ENCODE data around the gene TMEM191C.
"Not testable (repeated sequence)": the region's sequence is repeated elsewhere in the genome, so short reads cannot be mapped to it uniquely, and the experiment has no call there.

Gene TMEM191C

DNA sequence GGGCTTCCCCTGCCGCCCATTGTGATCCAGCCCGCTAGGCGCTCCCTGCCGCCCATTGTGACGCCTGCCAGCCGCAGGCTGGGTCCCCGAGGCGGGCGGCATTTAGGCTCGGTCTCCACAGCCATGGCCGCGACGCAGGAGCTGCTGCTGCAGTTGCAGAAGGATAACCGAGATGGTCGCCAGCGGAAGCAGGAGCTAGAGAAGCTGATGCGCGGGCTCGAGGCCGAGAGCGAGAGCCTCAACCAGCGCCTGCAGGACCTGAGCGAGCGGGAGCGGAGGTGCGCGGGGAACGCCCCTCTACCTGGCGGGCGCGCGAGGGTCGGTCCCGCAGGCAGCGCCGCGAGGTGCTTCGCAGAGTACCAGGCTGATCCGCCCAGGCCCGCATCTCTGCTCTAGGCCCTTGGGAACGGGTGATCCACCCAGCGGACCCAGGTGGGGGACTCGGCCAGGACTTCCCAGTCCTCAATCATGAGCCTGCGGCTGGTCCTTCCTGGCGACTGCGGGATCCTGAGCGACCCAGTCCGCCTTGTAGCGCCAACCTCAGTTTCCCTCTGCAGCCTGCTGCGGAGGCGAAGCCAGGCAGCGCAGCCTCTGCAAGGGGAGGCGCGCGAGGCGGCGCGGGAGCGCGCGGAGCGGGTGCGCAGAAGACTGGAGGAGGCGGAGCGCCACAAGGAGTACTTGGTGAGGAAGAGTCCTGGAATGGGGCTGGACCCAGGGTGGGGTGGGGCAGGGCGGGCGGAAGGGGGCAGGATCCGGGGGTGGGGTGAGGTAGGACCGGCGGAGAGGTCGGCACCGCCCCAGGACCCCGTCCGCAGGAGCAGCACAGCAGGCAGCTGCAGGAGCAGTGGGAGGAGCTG lies at the start of gene TMEM191C:
Gene TMEM191C (plus strand): TSS at position 51 of the 857 bp plus-strand sequence. CDS start 73 bp downstream, at position 124.
- not testable (repeated sequence) for DNase-seq (ENCODE audit: low read depth in 2 of 2, low spot score in 1 of 2)

- DNase-seq (ENCODE audit: low read depth in 2 of 2, low spot score in 1 of 2): not testable (repeated sequence)
Observed at GRCh38 chr22:21417853-21418252, 49.3 kb upstream of the TMEM191C start.

- DNase-seq (ENCODE audit: low read depth in 2 of 2, low spot score in 1 of 2): not testable (repeated sequence)
Observed at GRCh38 chr22:21418974-21419638, 48.1 kb upstream of the TMEM191C start.

GRCh38 chr22:21420180-21420763 lies 46.9 kb upstream of the TMEM191C start:
- DNase-seq (ENCODE audit: low read depth in 2 of 2, low spot score in 1 of 2): not testable (repeated sequence)

DNA sequence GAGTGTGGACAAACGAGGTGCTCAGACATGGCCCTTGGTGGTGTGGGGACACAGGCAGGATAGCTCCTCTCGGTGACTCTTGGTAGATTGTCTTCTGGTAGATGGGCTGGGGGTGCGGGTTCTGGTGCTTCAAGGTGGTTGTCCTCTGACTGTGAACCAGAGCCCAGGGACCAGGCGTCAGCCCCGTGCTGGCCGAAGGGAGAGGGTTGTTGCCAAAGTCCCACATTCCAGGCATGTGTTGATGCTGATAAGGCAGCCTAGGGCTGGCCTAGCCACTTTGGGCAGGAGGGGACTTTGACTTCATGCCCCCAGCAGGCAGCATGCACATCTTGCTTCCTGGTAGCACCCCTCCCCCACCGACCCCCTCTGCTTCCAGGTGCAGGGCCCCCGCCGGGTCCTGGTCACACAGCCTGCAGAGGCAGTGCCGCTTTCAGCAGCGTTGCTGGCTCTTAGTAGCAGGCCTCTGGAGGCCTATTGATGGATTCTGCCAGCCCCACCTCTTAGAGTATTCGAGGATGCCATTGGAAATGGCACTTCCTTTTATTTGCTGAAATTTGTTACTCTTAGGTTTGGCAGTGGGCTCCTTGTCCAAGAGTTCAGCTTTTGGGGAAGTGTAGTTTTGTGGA lies 43.0 kb upstream of the TMEM191C start:
- DNase-seq (ENCODE audit: low read depth in 2 of 2, low spot score in 1 of 2): not testable (repeated sequence)

- DNase-seq (ENCODE audit: low read depth in 2 of 2, low spot score in 1 of 2): not testable (repeated sequence)
Observed at GRCh38 chr22:21434378-21435233, 32.6 kb upstream of the TMEM191C start.

GRCh38 chr22:21435998-21436810 lies 31.0 kb upstream of the TMEM191C start:
- DNase-seq (ENCODE audit: low read depth in 2 of 2, low spot score in 1 of 2): not testable (repeated sequence)

GRCh38 chr22:21438013-21438412 lies 29.2 kb upstream of the TMEM191C start:
- not testable (repeated sequence) for DNase-seq (ENCODE audit: low read depth in 2 of 2, low spot score in 1 of 2)

- DNase-seq (ENCODE audit: low read depth in 2 of 2, low spot score in 1 of 2): not testable (repeated sequence)
Observed at GRCh38 chr22:21440018-21440636, 27.1 kb upstream of the TMEM191C start.

DNA sequence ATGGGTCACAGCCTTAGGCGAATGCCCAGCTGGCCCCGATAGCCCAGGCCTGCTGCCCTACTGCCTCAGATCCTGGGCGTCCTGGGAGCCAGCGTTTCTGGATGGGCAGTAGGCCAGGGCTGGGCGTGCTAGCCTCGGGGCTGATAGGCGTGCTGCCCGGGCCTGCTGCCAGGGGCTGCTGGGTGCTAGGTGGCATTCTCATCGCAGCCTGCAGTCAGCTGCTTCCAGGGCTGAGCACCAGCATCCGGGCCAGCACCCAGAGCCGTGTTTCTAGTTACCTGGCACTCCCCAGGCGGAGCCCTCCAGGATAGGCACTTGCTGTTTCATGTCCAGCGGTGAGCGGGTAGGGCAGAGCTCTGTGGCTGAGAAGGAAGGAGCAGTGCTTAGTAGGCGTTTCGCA lies 26.5 kb upstream of the TMEM191C start:
- not testable (repeated sequence) for DNase-seq (ENCODE audit: low read depth in 2 of 2, low spot score in 1 of 2)

DNA sequence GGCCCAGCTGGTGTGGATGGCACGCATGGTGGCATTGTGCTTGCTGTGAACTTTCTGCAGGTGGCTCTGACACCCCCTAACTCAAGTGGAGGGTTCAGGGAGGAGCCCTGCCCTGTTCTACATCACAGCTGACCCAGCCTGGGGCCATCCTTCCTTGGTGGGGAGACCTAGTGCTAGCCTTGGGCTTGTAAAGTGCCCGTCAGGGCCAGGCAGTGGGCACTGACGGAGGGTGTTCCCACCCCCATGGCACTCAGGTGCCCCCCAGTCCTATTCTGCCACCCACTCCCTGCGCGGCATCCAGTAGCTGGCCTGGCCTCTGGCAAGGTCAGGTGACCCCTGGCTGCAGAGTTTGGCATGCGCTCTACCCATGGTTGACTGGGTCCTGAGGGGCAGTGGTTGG lies 26.0 kb upstream of the TMEM191C start:
- DNase-seq (ENCODE audit: low read depth in 2 of 2, low spot score in 1 of 2): not testable (repeated sequence)

GRCh38 chr22:21442123-21442522 lies 25.1 kb upstream of the TMEM191C start:
- DNase-seq (ENCODE audit: low read depth in 2 of 2, low spot score in 1 of 2): not testable (repeated sequence)

DNA sequence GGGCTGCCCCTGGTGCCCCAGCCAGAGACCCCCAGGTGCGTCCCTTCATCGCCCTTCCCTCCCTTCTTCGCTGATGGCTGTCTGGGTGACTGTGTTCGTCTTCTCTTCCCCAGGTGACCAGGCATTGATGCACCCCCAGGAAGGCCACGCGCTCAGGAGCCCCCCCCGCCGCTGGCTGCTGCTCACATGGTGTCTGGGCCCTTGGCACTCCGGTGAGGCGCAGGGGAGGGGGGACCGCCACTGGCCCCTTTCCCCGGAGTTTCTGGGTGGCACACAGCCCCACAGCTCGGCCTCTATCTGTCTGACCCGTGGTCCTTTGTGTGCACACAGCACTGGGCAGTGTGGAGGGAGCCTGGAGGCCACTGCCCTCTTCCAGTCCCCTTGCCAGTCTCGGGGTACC lies 24.5 kb upstream of the TMEM191C start:
- DNase-seq (ENCODE audit: low read depth in 2 of 2, low spot score in 1 of 2): not testable (repeated sequence)

DNA sequence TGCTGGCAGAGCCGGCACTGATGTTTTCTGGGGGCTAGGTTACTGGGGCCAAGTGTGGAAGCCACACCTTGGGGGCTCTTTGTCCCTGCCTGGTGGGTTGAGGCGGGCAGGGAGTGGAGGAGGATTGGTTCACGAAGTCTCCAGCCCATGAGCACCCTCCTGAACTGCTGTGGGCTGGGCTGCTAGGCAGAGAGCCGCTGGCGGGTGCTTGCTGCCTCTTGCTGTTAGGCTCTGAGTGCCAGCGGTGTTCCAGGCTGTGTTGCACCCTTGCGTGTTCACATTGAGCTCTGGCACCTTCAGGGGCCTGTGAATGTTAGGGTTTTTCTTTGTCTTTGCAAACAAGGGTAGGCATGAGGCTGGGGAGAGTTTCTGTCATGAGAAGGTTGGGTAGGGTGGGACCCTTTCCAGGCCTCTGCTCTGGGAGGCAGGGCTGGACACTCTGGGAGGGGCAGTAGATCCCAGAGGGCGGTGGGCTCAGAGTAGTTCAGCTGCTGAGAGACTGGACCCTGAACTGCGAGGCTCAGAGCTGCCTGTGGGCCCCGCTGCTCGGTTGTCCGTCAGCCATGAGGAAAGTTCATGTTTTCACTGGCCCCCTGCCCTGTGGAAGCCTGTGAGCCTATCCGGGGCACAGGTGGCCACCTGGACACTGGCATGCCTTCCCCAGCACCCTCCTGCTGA lies 24.0 kb upstream of the TMEM191C start:
- DNase-seq (ENCODE audit: low read depth in 2 of 2, low spot score in 1 of 2): no peak

- no peak for DNase-seq (ENCODE audit: low read depth in 2 of 2, low spot score in 1 of 2)
Observed at GRCh38 chr22:21443735-21444421, 23.3 kb upstream of the TMEM191C start.

DNA sequence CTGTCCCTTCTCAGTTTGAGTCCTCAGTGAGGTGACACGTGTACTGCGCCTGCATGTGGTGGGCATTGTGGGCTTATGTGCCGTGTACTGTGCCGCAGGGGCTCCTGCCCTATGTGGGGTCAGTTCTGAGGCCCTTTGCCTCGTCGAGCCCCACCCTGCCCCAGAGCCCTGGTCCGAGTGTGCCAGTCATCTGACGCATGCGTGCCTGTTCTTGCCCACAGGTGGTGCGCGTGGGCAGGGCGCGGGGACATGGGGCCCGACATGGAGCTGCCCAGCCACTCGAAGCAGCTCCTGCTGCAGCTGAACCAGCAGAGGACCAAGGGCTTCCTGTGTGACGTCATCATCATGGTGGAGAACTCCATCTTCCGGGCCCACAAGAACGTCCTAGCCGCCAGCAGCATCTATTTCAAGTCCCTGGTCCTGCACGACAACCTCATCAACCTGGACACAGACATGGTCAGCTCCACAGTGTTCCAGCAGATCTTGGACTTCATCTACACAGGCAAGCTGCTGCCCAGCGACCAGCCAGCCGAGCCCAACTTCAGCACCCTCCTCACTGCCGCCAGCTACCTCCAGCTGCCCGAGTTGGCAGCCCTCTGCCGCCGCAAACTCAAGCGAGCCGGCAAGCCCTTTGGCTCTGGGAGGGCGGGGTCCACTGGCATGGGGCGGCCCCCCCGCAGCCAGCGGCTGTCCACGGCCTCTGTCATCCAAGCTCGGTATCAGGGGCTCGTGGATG lies 22.3 kb upstream of the TMEM191C start:
- no peak for DNase-seq (ENCODE audit: low read depth in 2 of 2, low spot score in 1 of 2)

- no peak for DNase-seq (ENCODE audit: low read depth in 2 of 2, low spot score in 1 of 2)
Observed at GRCh38 chr22:21445437-21446127, 21.6 kb upstream of the TMEM191C start.

Measured in stimulated activated CD8-positive, alpha-beta memory T cell treated with anti-CD3 and anti-CD28 coated beads, Interleukin-4, amount 100 ng/mL, for 4 hours (primary cell).